Retinal pigment epithelial cell (primary cell): ENCODE measurements around the gene SHB.

Experiments
- DNase-seq: peaks from one replicate; pipeline ENCODE4 v3.0.0-alpha.2; 2010; ENCODE audit warnings: low read depth
- H3K4me3 ChIP-seq: 2 replicates; pipeline ENCODE4 v1.5.1; 2011; ENCODE audit warnings: mild to moderate bottlenecking, low read length, control low read depth, moderate library complexity
- CTCF ChIP-seq: conservative IDR thresholded peaks from 2 replicates; pipeline ENCODE4 v1.5.1; 2011; ENCODE audit warnings: low read depth, low read length, control low read depth, inconsistent platforms

The SHB gene

GRCh38 chr9:37951671-37952449 is 117.2 kb downstream of the SHB start:
- no peak for DNase-seq
- no peak for TF ChIP-seq CTCF
- H3K4me3 ChIP-seq, result no peak overlapping the region

DNA sequence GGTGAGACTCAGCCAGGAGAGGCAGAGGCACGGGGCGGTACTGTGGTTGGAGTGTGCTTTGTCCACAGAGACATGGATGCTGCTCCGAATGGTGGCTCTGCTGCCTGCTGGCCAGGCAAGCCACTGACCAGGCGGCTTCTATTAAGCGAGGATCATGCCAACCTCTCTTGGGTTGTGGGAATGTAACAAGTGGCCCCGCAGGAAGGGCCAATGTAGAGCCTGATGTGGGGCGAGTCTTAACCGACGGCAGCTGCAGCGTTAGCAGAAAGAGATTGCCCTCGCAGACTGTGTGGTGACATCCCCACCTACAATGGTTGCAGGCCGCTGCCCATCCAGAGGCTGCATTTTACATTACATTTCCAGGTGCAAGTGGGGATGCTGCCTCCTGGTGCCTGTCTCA is 118.5 kb downstream of the SHB start:
- no peak for DNase-seq

DNA sequence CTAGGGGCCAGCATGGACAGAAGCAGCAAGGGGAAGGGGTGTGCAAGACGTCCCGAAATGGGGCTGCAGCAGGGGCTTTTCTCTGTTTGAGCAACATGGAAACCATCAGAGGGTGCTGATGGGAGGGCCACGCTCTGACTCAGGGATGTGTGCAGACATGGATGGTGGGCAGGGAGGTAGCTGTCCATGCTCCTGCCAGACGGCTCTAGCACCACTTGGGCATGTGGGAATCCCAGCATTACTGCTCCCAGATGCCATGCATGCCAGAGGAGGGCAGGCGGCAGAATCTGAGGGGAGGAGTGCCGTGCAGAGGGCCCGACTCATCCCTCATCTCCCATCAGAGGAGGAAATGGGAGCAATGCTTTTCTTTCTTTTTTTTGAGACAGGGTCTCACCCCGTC is 119.5 kb downstream of the SHB start:
- TF ChIP-seq CTCF, result no peak
- H3K4me3 ChIP-seq, result no peak overlapping the region
- no peak for DNase-seq

More for the DNA sequence above, 118.5 kb downstream of the SHB start:
- H3K4me3 ChIP-seq, result no peak overlapping the region
- TF ChIP-seq CTCF, result no peak

GRCh38 chr9:37948417-37948980 is 120.5 kb downstream of the SHB start:
- no peak overlapping the region for H3K4me3 ChIP-seq
- DNase-seq, result no peak
- TF ChIP-seq CTCF, result no peak

DNA sequence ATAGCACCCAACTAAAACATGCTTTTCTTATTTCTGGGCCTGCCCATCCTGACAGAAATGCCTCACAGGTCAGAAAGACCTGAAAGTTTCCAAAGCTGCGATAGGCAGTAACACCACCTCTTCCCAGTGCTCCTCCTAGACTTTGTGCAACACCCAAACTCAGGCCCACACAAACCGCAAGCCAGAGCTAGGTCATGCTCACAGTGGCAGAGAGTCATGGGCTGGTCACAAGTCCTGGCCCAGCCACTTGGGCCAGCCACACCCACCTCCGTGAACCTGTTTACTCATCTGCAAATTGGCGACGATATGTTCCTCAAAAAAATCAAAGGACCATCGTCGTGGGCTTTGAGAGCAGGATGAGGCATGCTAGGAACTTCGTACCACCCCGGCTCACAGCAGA is 121.0 kb downstream of the SHB start:
- no peak overlapping the region for H3K4me3 ChIP-seq
- DNase-seq, result peak; percentile 64
- no peak for TF ChIP-seq CTCF

DNA sequence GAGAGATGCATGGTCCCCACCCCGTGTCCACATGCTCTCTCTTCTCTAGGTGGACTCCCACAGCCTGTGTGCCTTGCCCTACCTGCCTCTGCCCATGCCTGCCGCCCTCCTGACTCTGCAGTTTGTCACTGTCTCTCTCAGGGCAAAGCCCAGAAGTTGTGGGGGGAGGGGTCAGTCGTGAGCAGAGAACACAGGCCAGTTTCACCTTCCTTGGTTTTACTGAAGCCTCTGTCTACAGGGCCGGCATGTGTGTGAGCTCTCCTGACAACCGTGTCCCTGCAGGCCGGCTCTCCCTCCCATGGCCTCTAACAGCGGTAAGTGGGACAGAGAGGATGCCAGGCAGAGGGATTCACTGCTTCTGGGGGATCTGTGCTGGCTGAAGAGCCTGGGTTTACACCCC is 121.6 kb downstream of the SHB start:
- no peak for TF ChIP-seq CTCF
- H3K4me3 ChIP-seq, result no peak overlapping the region
- DNase-seq, result no peak

GRCh38 chr9:37946971-37947370 is 122.1 kb downstream of the SHB start:
- no peak for TF ChIP-seq CTCF
- H3K4me3 ChIP-seq, result no peak overlapping the region
- DNase-seq, result no peak
